B cell (primary cell): Measurements from ENCODE around the gene PDP2. TPM values are rescaled to one million over a fixed set of nuclear protein-coding genes. Genes with fewer than 3 reads are reported as not detected.

Experiments used
- ATAC-seq: fragments of 200-7000 bp; cut with Tn5 transposase; one replicate; pipeline ENCODE4 v1.10.0; 2021; ENCODE audit warnings: low read depth, mild to moderate bottlenecking, moderate number of reproducible peaks, moderate library complexity
- CTCF ChIA-PET: fragments of 350-600 bp; sonication (Branson Sonifier 250); formaldehyde crosslinking; loops from one replicate; lab custom pipeline; 2021; ENCODE audit warnings: antibody characterized with exemption, inconsistent platforms; lab: Charles Lee
- POLR2A ChIA-PET: fragments of 350-600 bp; sonication (Branson Sonifier 250); formaldehyde crosslinking; loops from one replicate; lab custom pipeline; 2021; ENCODE audit warnings: antibody characterized with exemption; lab: Charles Lee
- DNase-seq: peaks from one replicate; pipeline ENCODE4 v3.0.0; 2013
- H2AFZ ChIP-seq: 2 replicates; pipeline ENCODE4 v1.6.1; 2012; ENCODE audit warnings: mild to moderate bottlenecking, low read depth, low read length; ENCODE audit not compliant: insufficient read depth, poor library complexity, severe bottlenecking
- H3K27ac ChIP-seq, 2 donors: 1 replicate in 1 of 2; 2 replicates in 1 of 2; pipeline ENCODE4 v1.5.1; 2012 to 2013; ENCODE audit warnings: low read length in 2 of 2, mild to moderate bottlenecking in 2 of 2, moderate library complexity in 1 of 2
- H3K27me3 ChIP-seq, 4 experiments: fragments of 200-600 bp in 1 of 4; sonication (generic) in 1 of 4; replicated peaks in 1 of 4; 1 replicate in 2 of 4; 2 replicates in 2 of 4; pipeline versions ENCODE4 v1.6.1 to v1.7.0; 2013 to 2016; ENCODE audit warnings: low read length in 3 of 4, mild to moderate bottlenecking in 2 of 4, mixed read lengths in 1 of 4, moderate library complexity in 1 of 4; ENCODE audit not compliant: insufficient read depth in 4 of 4, control insufficient read depth in 3 of 4; ENCODE audit errors: control extremely low read depth in 1 of 4
- H3K36me3 ChIP-seq, 2 experiments: replicated peaks in 1 of 2; 1 replicate in 1 of 2; 2 replicates in 1 of 2; pipeline versions ENCODE4 v1.6.1 to v1.7.1; 2013; ENCODE audit warnings: low read length in 1 of 2; ENCODE audit not compliant: insufficient read depth in 2 of 2, control insufficient read depth in 1 of 2; ENCODE audit errors: control extremely low read depth in 1 of 2, extremely low read depth in 1 of 2
- H3K4me1 ChIP-seq, 2 donors: fragments of 200-600 bp in 1 of 2; sonication (generic) in 1 of 2; 1 replicate in 1 of 2; 2 replicates in 1 of 2; pipeline versions ENCODE4 v1.5.1 to v1.6.1; 2013 to 2017; ENCODE audit warnings: low read length in 2 of 2; ENCODE audit not compliant: control insufficient read depth in 2 of 2, insufficient read depth in 2 of 2
- H3K4me2 ChIP-seq: replicated peaks from 2 replicates; pipeline ENCODE3; 2012; ENCODE audit warnings: mild to moderate bottlenecking, low read depth, low read length; ENCODE audit not compliant: poor library complexity, severe bottlenecking
- H3K4me3 ChIP-seq, 5 experiments: fragments of 200-600 bp in 1 of 5; sonication (generic) in 1 of 5; 1 replicate in 3 of 5; 2 replicates in 2 of 5; pipeline versions ENCODE4 v1.5.1 to v1.7.0; 2011 to 2016; ENCODE audit warnings: low read length in 4 of 5, mild to moderate bottlenecking in 4 of 5, low read depth in 2 of 5, control low read depth in 1 of 5, moderate library complexity in 1 of 5; ENCODE audit not compliant: insufficient read depth in 1 of 5; ENCODE audit errors: control extremely low read depth in 1 of 5, extremely low read depth in 1 of 5
- H3K79me2 ChIP-seq: fragments of 200-600 bp; sonication (generic); one replicate; pipeline ENCODE4 v1.6.0; 2016; ENCODE audit warnings: low read length; ENCODE audit not compliant: control insufficient read depth, insufficient read depth
- H3K9ac ChIP-seq: fragments of 200-600 bp; sonication (generic); 2 replicates; pipeline ENCODE4 v1.6.1; 2017; ENCODE audit warnings: mild to moderate bottlenecking, low read length, moderate library complexity
- H3K9me3 ChIP-seq, 3 donors: one replicate each; pipeline versions ENCODE4 v1.6.1 to v1.7.1; 2013; ENCODE audit warnings: low read length in 2 of 3; ENCODE audit not compliant: control insufficient read depth in 2 of 3, insufficient read depth in 1 of 3; ENCODE audit errors: control extremely low read depth in 1 of 3
- H4K20me1 ChIP-seq: 2 replicates; pipeline ENCODE4 v1.6.0; 2012; ENCODE audit warnings: mild to moderate bottlenecking, low read length; ENCODE audit not compliant: insufficient read depth, control insufficient read depth, poor library complexity, severe bottlenecking
- H3K27ac Mint-ChIP-seq: one replicate; pipeline ENCODE4 v1.8.0; 2021; ENCODE audit warnings: mixed read lengths
- H3K27me3 Mint-ChIP-seq: one replicate; pipeline ENCODE4 v1.8.0; 2021; ENCODE audit warnings: mixed read lengths
- H3K4me1 Mint-ChIP-seq: one replicate; pipeline ENCODE4 v1.8.0; 2021; ENCODE audit warnings: mixed read lengths
- H3K4me3 Mint-ChIP-seq: one replicate; pipeline ENCODE4 v1.8.0; 2021; ENCODE audit warnings: mixed read lengths
- H3K9me3 Mint-ChIP-seq: one replicate; pipeline ENCODE4 v1.8.0; 2022; ENCODE audit warnings: mixed read lengths; ENCODE audit not compliant: insufficient read depth
- CTCF ChIP-seq: fragments of 200-600 bp; IDR thresholded peaks from one replicate; pipeline ENCODE4 v1.8.0; 2022; ENCODE audit warnings: antibody characterized with exemption, mild to moderate bottlenecking
- EZH2 ChIP-seq: IDR thresholded peaks from 2 replicates; pipeline ENCODE4 v1.6.1; 2012; ENCODE audit warnings: borderline replicate concordance, low read depth, mild to moderate bottlenecking, moderate library complexity, low read length; ENCODE audit not compliant: insufficient read depth, poor library complexity, severe bottlenecking
- WGBS: methylation state at CpG from one replicate; pipeline ENCODE4 v1.1.5; 2013; ENCODE audit warnings: missing lambda C conversion rate; ENCODE audit not compliant: insufficient coverage; 5-methylcytosine and 5-hydroxymethylcytosine counted together
- intact Hi-C: fragments of 100-400 bp; cut with micrococcal nuclease; formaldehyde crosslinking; loops from one replicate; pipeline ENCODE4 v1.10.0; 2022
- polyA plus RNA-seq: library from polyadenylated mRNA; depleted of rRNA; stranded (reverse); fragments of >200 nt; gene quantifications from 2 replicates; pipeline ENCODE4 v1.2.3, GENCODE V29; 2012
- total RNA-seq, 2 donors: library from RNA; stranded (reverse); fragments of 120-200 nt in 1 of 2; gene quantifications; 1 replicate in 1 of 2; 2 replicates in 1 of 2; pipeline versions ENCODE4 v1.2.3 to v1.2.4, GENCODE V29; 2013 to 2022

PDP2 gene
- total and polyA plus RNA-seq, 2 donors (not counting 1 experiment from before 2014, with no cell fraction given): 1.9 to 18.7 TPM

GRCh38 chr16:66849021-66849420 is 31.3 kb upstream of the PDP2 start:
- H3K9ac ChIP-seq: no peak overlapping the region
- no peaks in the 10 kb centered on the region for H3K36me3 ChIP-seq
- H3K4me1 ChIP-seq: peaks cover 15 to 17% of the 10 kb centered on the region in 2 donors
- no peaks in the 10 kb centered on the region for H3K9me3 ChIP-seq
- ATAC-seq (no peak), DNase-seq (no peak)
- H2AFZ ChIP-seq: no peak overlapping the region
- Mint-ChIP-seq H3K27ac (no peak overlapping the region), H3K4me1 (peaks cover 12% of the 10 kb centered on the region), H3K4me3 (no peak overlapping the region), H3K27me3 (peaks cover 31% of the 10 kb centered on the region), H3K9me3 (no peaks in the 10 kb centered on the region)
- no peaks in the 10 kb centered on the region for H3K79me2 ChIP-seq
- no peak overlapping the region for H3K4me2 ChIP-seq
- ChIA-PET POLR2A (no interaction called here), CTCF (interaction anchor here (1.2 to 2.8 kb wide), 3 partner anchors 19 to 24 kb away, joined by 3 to 14 read pairs (median 5); partner anchors contain the start of gene NAE1)
- H3K27ac ChIP-seq: no peak overlapping the region
- intact Hi-C loops: no loop called here
- no peak for TF ChIP-seq CTCF
- TF ChIP-seq EZH2: no peak
- no peak overlapping the region for H3K4me3 ChIP-seq
- H3K27me3 ChIP-seq: peaks cover 0 to 26% (median 9%) of the 10 kb centered on the region in 4 experiments
- WGBS: 96% methylated on average over 2 of the region's 2 CpGs
- H4K20me1 ChIP-seq: no peaks in the 10 kb centered on the region

DNA sequence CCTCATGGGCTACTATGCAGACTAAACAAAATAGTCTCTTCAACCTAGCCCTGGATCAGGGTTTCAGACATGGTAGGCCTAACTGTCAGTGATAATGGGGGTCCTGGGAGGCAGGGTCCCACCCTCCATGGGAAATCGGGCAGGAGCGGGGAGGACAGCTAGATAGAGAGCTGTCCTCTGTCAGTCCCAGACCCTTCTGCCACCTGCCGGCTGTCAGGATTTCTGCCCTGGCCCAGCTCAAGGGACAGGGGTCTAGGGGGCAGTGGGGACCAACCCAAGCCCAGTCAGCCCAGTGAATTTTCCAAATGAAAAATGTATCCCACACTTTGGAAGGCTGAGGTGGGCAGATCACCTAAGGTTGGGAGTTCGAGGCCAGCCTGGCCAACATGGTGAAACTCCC is 30.8 kb upstream of the PDP2 start:
- H3K27me3 Mint-ChIP-seq: peaks cover 30% of the 10 kb centered on the region
- CTCF ChIA-PET: interaction anchor here (0.7 to 2.8 kb wide), 4 partner anchors 18 to 369 kb away, joined by 3 to 14 read pairs (median 4); partner anchors contain the start of gene NAE1
- Histone ChIP-seq H3K36me3 (no peaks in the 10 kb centered on the region), H3K79me2 (no peaks in the 10 kb centered on the region), H3K9me3 (no peaks in the 10 kb centered on the region), H3K4me3 (no peak overlapping the region), H3K27me3 (peaks cover 0 to 25% (median 9%) of the 10 kb centered on the region in 4 experiments), H3K9ac (no peak overlapping the region), H3K4me2 (no peak overlapping the region), H3K27ac (no peak overlapping the region), H2AFZ (no peak overlapping the region), H4K20me1 (no peaks in the 10 kb centered on the region), H3K4me1 (peaks cover 10 to 13% of the 10 kb centered on the region in 2 donors)
- DNase-seq (no peak), ATAC-seq (no peak)
- no peaks in the 10 kb centered on the region for H3K9me3 Mint-ChIP-seq
- H3K4me1 Mint-ChIP-seq: peaks cover 11% of the 10 kb centered on the region
- no peak for TF ChIP-seq CTCF
- no peak for TF ChIP-seq EZH2
- 94% methylated on average over 3 of the region's 4 CpGs for WGBS
- H3K27ac Mint-ChIP-seq: no peak overlapping the region
- no peak overlapping the region for H3K4me3 Mint-ChIP-seq
- intact Hi-C loops: no loop called here
- POLR2A ChIA-PET: no interaction called here
